Endothelial cell of umbilical vein (primary cell): ENCODE measurements around the gene BLVRA. TPM values are rescaled to one million over a fixed set of nuclear protein-coding genes. Genes with fewer than 3 reads are reported as not detected.

Experiments used
- BruUV-seq: library from RNA; stranded (reverse); fragments of 400-500 nt; replicated peaks from 2 replicates; lab custom pipeline; 2021; lab: Mats Ljungman, UMichigan
- CTCF ChIA-PET: fragments of 300-600, 350-600 bp; sonication (Branson Sonifier 250); formaldehyde crosslinking; loops from one replicate; lab custom pipeline; 2021; ENCODE audit warnings: antibody characterized with exemption, inconsistent platforms; lab: Charles Lee
- POLR2A ChIA-PET: fragments of 300-600, 350-600 bp; sonication (Branson Sonifier 250); formaldehyde crosslinking; loops from one replicate; lab custom pipeline; 2021; ENCODE audit warnings: antibody characterized with exemption, inconsistent platforms; lab: Charles Lee
- DNase-seq: peaks from one replicate; pipeline ENCODE4 v3.0.0-alpha.2; 2011; ENCODE audit warnings: low read depth, low spot score
- FAIRE-seq: peaks from 2 replicates; lab custom pipeline; 2011; peaks lifted over from hg19 to GRCh38; lab: Jason Lieb, UNC
- H2AFZ ChIP-seq: 2 replicates; pipeline ENCODE4 v1.6.0; 2012; ENCODE audit warnings: low read depth, low read length, control low read depth, inconsistent platforms
- H3K27ac ChIP-seq: 2 replicates; pipeline ENCODE4 v1.5.1; 2011; ENCODE audit warnings: low read depth, mild to moderate bottlenecking, control low read depth, low read length, moderate library complexity; ENCODE audit not compliant: insufficient read depth
- H3K27me3 ChIP-seq, 2 experiments: 2 replicates each; pipeline versions ENCODE4 v1.6.0 to v1.6.1; 2011; ENCODE audit warnings: low read length in 2 of 2, mixed read lengths in 1 of 2; ENCODE audit not compliant: control insufficient read depth in 2 of 2, insufficient read depth in 2 of 2
- H3K36me3 ChIP-seq, 2 experiments: 2 replicates in 1 of 2; 3 replicates in 1 of 2; pipeline ENCODE4 v1.5.1; 2011; ENCODE audit warnings: low read length in 2 of 2, mild to moderate bottlenecking in 1 of 2, moderate library complexity in 1 of 2; ENCODE audit not compliant: control insufficient read depth in 2 of 2, insufficient read depth in 2 of 2; ENCODE audit errors: extremely low read depth in 1 of 2
- H3K4me1 ChIP-seq: 3 replicates; pipeline ENCODE4 v1.5.1; 2011; ENCODE audit warnings: mild to moderate bottlenecking, low read length; ENCODE audit not compliant: control insufficient read depth, insufficient read depth; ENCODE audit errors: extremely low read depth
- H3K4me2 ChIP-seq: 2 replicates; pipeline ENCODE4 v1.6.1; 2011; ENCODE audit warnings: low read length, control low read depth, mixed read lengths; ENCODE audit not compliant: insufficient read depth
- H3K4me3 ChIP-seq, 3 experiments: fragments of 200-600 bp in 1 of 3; sonication (generic), shearing (Covaris generic) in 1 of 3; replicated peaks in 1 of 3; 2 replicates each; pipeline ENCODE4 v1.5.1; 2011 to 2016; ENCODE audit warnings: control low read depth in 3 of 3, low read length in 3 of 3, mild to moderate bottlenecking in 2 of 3, inconsistent platforms in 1 of 3, low read depth in 1 of 3, moderate library complexity in 1 of 3; ENCODE audit not compliant: insufficient read depth in 1 of 3
- H3K79me2 ChIP-seq: 2 replicates; pipeline ENCODE4 v1.6.0; 2012; ENCODE audit warnings: low read length, inconsistent platforms; ENCODE audit not compliant: control insufficient read depth, insufficient read depth
- H3K9ac ChIP-seq: replicated peaks from 2 replicates; pipeline ENCODE3; 2011; ENCODE audit warnings: low read length, control low read depth; ENCODE audit not compliant: insufficient read depth; ENCODE audit errors: extremely low read depth
- H3K9me1 ChIP-seq: replicated peaks from 3 replicates; pipeline ENCODE4 v1.6.0; 2011; ENCODE audit warnings: mild to moderate bottlenecking, low read length; ENCODE audit not compliant: control insufficient read depth, insufficient read depth; ENCODE audit errors: extremely low read depth
- H3K9me3 ChIP-seq: replicated peaks from 2 replicates; pipeline ENCODE4 v1.5.1; 2012; ENCODE audit warnings: low read length, inconsistent platforms; ENCODE audit not compliant: control insufficient read depth, insufficient read depth
- H4K20me1 ChIP-seq: replicated peaks from 2 replicates; pipeline ENCODE3; 2011; ENCODE audit warnings: mild to moderate bottlenecking, low read length; ENCODE audit not compliant: control insufficient read depth, insufficient read depth; ENCODE audit errors: extremely low read depth
- FOS ChIP-seq: IDR thresholded peaks from 2 replicates; pipeline ENCODE4 v1.6.1; 2011; ENCODE audit warnings: mild to moderate bottlenecking, low read length, moderate library complexity, borderline replicate concordance; ENCODE audit not compliant: insufficient read depth
- GATA2 ChIP-seq: IDR thresholded peaks from 2 replicates; pipeline ENCODE4 v1.7.0; 2011; ENCODE audit warnings: low read depth, mild to moderate bottlenecking, moderate library complexity, mixed read lengths, low read length; ENCODE audit not compliant: insufficient read length, insufficient read depth
- MAX ChIP-seq: IDR thresholded peaks from 2 replicates; pipeline ENCODE4 v1.6.1; 2011; ENCODE audit not compliant: insufficient read depth, insufficient read length
- MYC ChIP-seq: IDR thresholded peaks from one replicate; pipeline ENCODE4 v1.6.1; 2011; ENCODE audit warnings: mild to moderate bottlenecking, low read depth, low read length
- POLR2A ChIP-seq: IDR thresholded peaks from 2 replicates; pipeline ENCODE4 v1.6.1; 2012; ENCODE audit warnings: low read depth, mild to moderate bottlenecking, control low read depth, low read length
- POLR2AphosphoS5 ChIP-seq: IDR thresholded peaks from 2 replicates; pipeline ENCODE4 v1.6.1; 2012; ENCODE audit warnings: low read depth, mild to moderate bottlenecking, control low read depth, low read length, moderate library complexity; ENCODE audit not compliant: insufficient read depth
- dilution Hi-C: fragments of 300-500 bp; cut with MboI; formaldehyde crosslinking; loops from one replicate; pipeline ENCODE4 v1.15.0; 2019; ENCODE audit warnings: low sequenced_read_pairs; ENCODE audit not compliant: extremely low pct_ligation_motif_present
- intact Hi-C: fragments of 100-400 bp; cut with micrococcal nuclease; formaldehyde crosslinking; loops from one replicate; pipeline ENCODE4 v1.10.0; 2022
- polyA plus RNA-seq, 4 experiments: library from polyadenylated mRNA; depleted of rRNA in 3 of 4; stranded (reverse) in 3 of 4; unstranded in 1 of 4; fragments of >200 nt; gene quantifications; 2 replicates each; pipeline versions ENCODE4 v1.2.1 to v1.2.3, GENCODE V29; 2011 to 2012; ENCODE audit warnings: missing spikeins in 1 of 4
- total RNA-seq: library from RNA; stranded (reverse); gene quantifications from 2 replicates; pipeline ENCODE4 v1.2.3, GENCODE V29; 2021

BLVRA gene
- total and polyA plus RNA-seq, 2 donors (not counting 3 experiments of a cell fraction or from before 2014, with no cell fraction given), result 24.0 to 34.5 TPM

- H3K79me2 ChIP-seq, result peaks cover 61% of the 10 kb centered on the region
- no peaks in the 10 kb centered on the region for H3K9me1 ChIP-seq
- intact Hi-C loops, result loop anchor here (5.0 to 10.0 kb wide), 3 partner anchors 266 to 1488 kb away; partner anchors contain the start of gene GLI3
- no peaks in the 10 kb centered on the region for H3K9me3 ChIP-seq
- no TSS peak for BruUV-seq
- no peaks in the 10 kb centered on the region for H3K27me3 ChIP-seq
- H3K36me3 ChIP-seq, result no peaks in the 10 kb centered on the region
- FAIRE-seq (no peak), DNase-seq (no peak)
- H2AFZ ChIP-seq, result no peak overlapping the region
- dilution Hi-C loops, result loop anchor here (25.0 kb wide), 1 partner anchor 136 kb away; the partner anchor contains the start of gene STK17A
- no peak overlapping the region for H3K4me3 ChIP-seq
- H3K4me2 ChIP-seq, result no peak overlapping the region
- no peaks in the 10 kb centered on the region for H4K20me1 ChIP-seq
- CTCF ChIA-PET, result interaction anchor here (1.2 to 6.0 kb wide), 6 partner anchors 138 to 462 kb away, joined by 3 to 172 read pairs (median 12); partner anchors contain the start of gene STK17A
- H3K9ac ChIP-seq, result no peak overlapping the region
- POLR2A ChIA-PET, result no interaction called here
- TF ChIP-seq GATA2 (no peak), POLR2A (no peak), MAX (no peak), FOS (no peak), POLR2AphosphoS5 (no peak)
- H3K4me1 ChIP-seq, result peaks cover 5% of the 10 kb centered on the region
- no peak overlapping the region for H3K27ac ChIP-seq
These were observed 35.5 kb upstream of the BLVRA start for GRCh38 chr7:43723007-43723341.

GRCh38 chr7:43725251-43725650 lies 33.2 kb upstream of the BLVRA start:
- Histone ChIP-seq H3K4me2 (no peak overlapping the region), H3K27ac (no peak overlapping the region), H3K4me1 (peaks cover 14% of the 10 kb centered on the region), H3K79me2 (peaks cover 62% of the 10 kb centered on the region), H3K9me1 (no peaks in the 10 kb centered on the region), H3K4me3 (no peak overlapping the region), H3K9ac (no peak overlapping the region), H2AFZ (no peak overlapping the region), H4K20me1 (no peaks in the 10 kb centered on the region), H3K27me3 (no peaks in the 10 kb centered on the region), H3K9me3 (no peaks in the 10 kb centered on the region), H3K36me3 (no peaks in the 10 kb centered on the region)
- CTCF ChIA-PET, result interaction anchor here (1.2 to 1.5 kb wide), 2 partner anchors 143 to 286 kb away, joined by 4 to 7 read pairs; partner anchors contain the start of gene STK17A
- dilution Hi-C loops, result no loop called here
- POLR2A ChIA-PET, result no interaction called here
- no peak for TF ChIP-seq FOS
- TF ChIP-seq POLR2AphosphoS5, result no peak
- TF ChIP-seq MYC, result no peak
- no TSS peak for BruUV-seq
- intact Hi-C loops, result loop anchor here (5.0 to 10.0 kb wide), 3 partner anchors 92 to 1490 kb away; partner anchors contain the start of gene GLI3
- no peak for FAIRE-seq
- no peak for DNase-seq
